CD4-positive, alpha-beta memory T cell (primary cell): ENCODE measurements around the gene ADAMTS16. TPM values are rescaled to one million over a fixed set of nuclear protein-coding genes. Genes with fewer than 3 reads are reported as not detected.

Experiments used
- CTCF ChIA-PET: fragments of 350-600 bp; sonication (Branson Sonifier 250); formaldehyde crosslinking; loops from one replicate; lab custom pipeline; 2021; ENCODE audit warnings: inconsistent platforms; ENCODE audit not compliant: partially characterized antibody; lab: Charles Lee
- POLR2A ChIA-PET: fragments of 350-600 bp; sonication (Branson Sonifier 250); formaldehyde crosslinking; loops from one replicate; lab custom pipeline; 2021; ENCODE audit not compliant: partially characterized antibody; lab: Charles Lee
- DNase-seq, 5 donors: peaks; one replicate each; pipeline versions ENCODE4 v3.0.0 to v3.0.0-alpha.2; 2020 to 2022; ENCODE audit warnings: mixed read lengths in 1 of 5
- H3K27ac ChIP-seq: one replicate; pipeline ENCODE4 v1.7.0; 2013; ENCODE audit warnings: low read depth, low read length
- H3K27me3 ChIP-seq: 2 replicates; pipeline ENCODE4 v1.7.0; 2013; ENCODE audit warnings: mild to moderate bottlenecking, low read length, moderate library complexity; ENCODE audit not compliant: insufficient read depth
- H3K36me3 ChIP-seq: 2 replicates; pipeline ENCODE4 v1.7.0; 2013; ENCODE audit warnings: mild to moderate bottlenecking, low read length, moderate library complexity; ENCODE audit not compliant: insufficient read depth
- H3K4me1 ChIP-seq: 2 replicates; pipeline ENCODE4 v1.7.0; 2013; ENCODE audit warnings: mild to moderate bottlenecking, low read length, moderate library complexity; ENCODE audit not compliant: insufficient read depth
- H3K4me3 ChIP-seq, 2 donors: one replicate each; pipeline ENCODE4 v1.7.0; 2013; ENCODE audit warnings: low read length in 2 of 2, mild to moderate bottlenecking in 1 of 2
- H3K9me3 ChIP-seq, 2 donors: one replicate each; pipeline ENCODE4 v1.7.0; 2013; ENCODE audit warnings: low read length in 2 of 2, control low read depth in 1 of 2; ENCODE audit not compliant: control insufficient read depth in 1 of 2
- H3K27ac Mint-ChIP-seq, 7 donors: one replicate each; pipeline ENCODE4 v1.8.0; 2020 to 2021; ENCODE audit warnings: mixed read lengths in 7 of 7, mild to moderate bottlenecking in 6 of 7, inconsistent platforms in 3 of 7, moderate library complexity in 3 of 7
- H3K27me3 Mint-ChIP-seq, 2 donors: one replicate each; pipeline ENCODE4 v1.8.0; 2020 to 2021; ENCODE audit warnings: mixed read lengths in 2 of 2
- H3K36me3 Mint-ChIP-seq, 2 donors: one replicate each; pipeline ENCODE4 v1.8.0; 2020 to 2021; ENCODE audit warnings: mixed read lengths in 2 of 2, inconsistent platforms in 1 of 2, mild to moderate bottlenecking in 1 of 2
- H3K4me1 Mint-ChIP-seq, 4 donors: one replicate each; pipeline ENCODE4 v1.8.0; 2020 to 2021; ENCODE audit warnings: mixed read lengths in 4 of 4, mild to moderate bottlenecking in 1 of 4
- H3K4me3 Mint-ChIP-seq, 8 donors: one replicate each; pipeline ENCODE4 v1.8.0; 2020 to 2021; ENCODE audit warnings: mixed read lengths in 8 of 8, mild to moderate bottlenecking in 7 of 8, moderate library complexity in 6 of 8, inconsistent platforms in 3 of 8
- H3K9me3 Mint-ChIP-seq, 8 donors: one replicate each; pipeline ENCODE4 v1.8.0; 2020 to 2021; ENCODE audit warnings: mixed read lengths in 8 of 8, mild to moderate bottlenecking in 5 of 8, inconsistent platforms in 3 of 8, moderate library complexity in 1 of 8
- intact Hi-C: fragments of 100-400 bp; cut with micrococcal nuclease; formaldehyde crosslinking; loops from one replicate; pipeline ENCODE4 v1.15.1; 2023
- polyA plus RNA-seq, 2 donors: library from polyadenylated mRNA; unstranded; fragments of 300-500 nt; fragmentation: Illumina TruSeq; gene quantifications; one replicate each; pipeline ENCODE4 v1.2.3, GENCODE V29; 2021
- total RNA-seq, 2 experiments: library from RNA; stranded (reverse); gene quantifications; one replicate each; pipeline ENCODE4 v1.2.3, GENCODE V29; 2021

Gene ADAMTS16
- total and polyA plus RNA-seq, 4 experiments from 2014 or later, result not detected

- Histone ChIP-seq H3K4me1 (no peaks in the 10 kb centered on the region), H3K27me3 (no peaks in the 10 kb centered on the region), H3K4me3 (no peak overlapping the region), H3K9me3 (no peaks in the 10 kb centered on the region), H3K27ac (no peak overlapping the region), H3K36me3 (no peaks in the 10 kb centered on the region)
- ChIA-PET POLR2A (no interaction called here), CTCF (no interaction called here)
- Mint-ChIP-seq H3K9me3 (peaks cover 0 to 2% (median 0%) of the 10 kb centered on the region in 8 donors), H3K4me3 (no peak overlapping the region), H3K27ac (no peak overlapping the region), H3K36me3 (no peaks in the 10 kb centered on the region), H3K4me1 (peaks cover 2 to 4% (median 2%) of the 10 kb centered on the region in 4 donors), H3K27me3 (peaks cover 2 to 7% of the 10 kb centered on the region in 2 donors)
- no peak for DNase-seq
- intact Hi-C loops, result no loop called here
Observed at GRCh38 chr5:5352675-5353074, 212.5 kb downstream of the ADAMTS16 start.

- no peaks in the 10 kb centered on the region for H3K36me3 ChIP-seq
- no peak overlapping the region for H3K4me3 ChIP-seq
- H3K4me3 Mint-ChIP-seq, result no peak overlapping the region
- H3K9me3 ChIP-seq, result no peaks in the 10 kb centered on the region
- H3K27ac Mint-ChIP-seq, result no peak overlapping the region
- DNase-seq, result no peak
- peaks cover 0 to 2% (median 0%) of the 10 kb centered on the region in 8 donors for H3K9me3 Mint-ChIP-seq
- H3K4me1 ChIP-seq, result no peaks in the 10 kb centered on the region
- intact Hi-C loops, result no loop called here
- H3K4me1 Mint-ChIP-seq, result no peaks in the 10 kb centered on the region
- CTCF ChIA-PET, result no interaction called here
- no peaks in the 10 kb centered on the region for H3K36me3 Mint-ChIP-seq
- no peak overlapping the region for H3K27ac ChIP-seq
- H3K27me3 ChIP-seq, result no peaks in the 10 kb centered on the region
- H3K27me3 Mint-ChIP-seq, result peaks cover 2 to 7% of the 10 kb centered on the region in 2 donors
- POLR2A ChIA-PET, result no interaction called here
Observed at GRCh38 chr5:5353681-5354080, 213.6 kb downstream of the ADAMTS16 start.

GRCh38 chr5:5356765-5357164 lies 216.6 kb downstream of the ADAMTS16 start:
- CTCF ChIA-PET, result no interaction called here
- H3K4me3 Mint-ChIP-seq, result no peak overlapping the region
- peaks cover 0 to 2% (median 0%) of the 10 kb centered on the region in 8 donors for H3K9me3 Mint-ChIP-seq
- no peaks in the 10 kb centered on the region for H3K36me3 Mint-ChIP-seq
- H3K27me3 ChIP-seq, result no peaks in the 10 kb centered on the region
- H3K4me1 Mint-ChIP-seq, result no peaks in the 10 kb centered on the region
- H3K36me3 ChIP-seq, result no peaks in the 10 kb centered on the region
- H3K27ac Mint-ChIP-seq, result no peak overlapping the region
- H3K4me1 ChIP-seq, result no peaks in the 10 kb centered on the region
- H3K9me3 ChIP-seq, result no peaks in the 10 kb centered on the region
- DNase-seq, result no peak
- POLR2A ChIA-PET, result no interaction called here
- intact Hi-C loops, result no loop called here
- no peak overlapping the region for H3K4me3 ChIP-seq
- no peak overlapping the region for H3K27ac ChIP-seq
- peaks cover 0 to 2% of the 10 kb centered on the region in 2 donors for H3K27me3 Mint-ChIP-seq

- no peaks in the 10 kb centered on the region for H3K9me3 ChIP-seq
- no peak overlapping the region for H3K27ac ChIP-seq
- H3K27me3 Mint-ChIP-seq, result peaks cover 0 to 2% of the 10 kb centered on the region in 2 donors
- H3K27me3 ChIP-seq, result no peaks in the 10 kb centered on the region
- H3K4me3 ChIP-seq, result no peak overlapping the region
- no peaks in the 10 kb centered on the region for H3K4me1 Mint-ChIP-seq
- H3K36me3 ChIP-seq, result no peaks in the 10 kb centered on the region
- no peak overlapping the region for H3K27ac Mint-ChIP-seq
- CTCF ChIA-PET, result no interaction called here
- no peak for DNase-seq
- POLR2A ChIA-PET, result no interaction called here
- no peaks in the 10 kb centered on the region for H3K4me1 ChIP-seq
- no peaks in the 10 kb centered on the region for H3K36me3 Mint-ChIP-seq
- H3K4me3 Mint-ChIP-seq, result no peak overlapping the region
- H3K9me3 Mint-ChIP-seq, result no peaks in the 10 kb centered on the region
- intact Hi-C loops, result no loop called here
Observed at GRCh38 chr5:5359618-5360017, 219.5 kb downstream of the ADAMTS16 start.

- ChIA-PET CTCF (no interaction called here), POLR2A (no interaction called here)
- Histone ChIP-seq H3K9me3 (no peaks in the 10 kb centered on the region), H3K4me1 (no peaks in the 10 kb centered on the region), H3K27ac (no peak overlapping the region), H3K4me3 (no peak overlapping the region), H3K36me3 (no peaks in the 10 kb centered on the region), H3K27me3 (no peaks in the 10 kb centered on the region)
- intact Hi-C loops, result no loop called here
- Mint-ChIP-seq H3K4me3 (no peak overlapping the region), H3K27me3 (peaks cover 0 to 2% of the 10 kb centered on the region in 2 donors), H3K27ac (no peak overlapping the region), H3K36me3 (no peaks in the 10 kb centered on the region), H3K4me1 (no peaks in the 10 kb centered on the region), H3K9me3 (no peaks in the 10 kb centered on the region)
- no peak for DNase-seq
Observed at GRCh38 chr5:5360363-5360940, 220.3 kb downstream of the ADAMTS16 start.

- Mint-ChIP-seq H3K36me3 (no peaks in the 10 kb centered on the region), H3K27ac (no peak overlapping the region), H3K27me3 (peaks cover 0 to 2% of the 10 kb centered on the region in 2 donors), H3K4me1 (no peaks in the 10 kb centered on the region), H3K9me3 (no peaks in the 10 kb centered on the region), H3K4me3 (no peak overlapping the region)
- Histone ChIP-seq H3K27me3 (no peaks in the 10 kb centered on the region), H3K4me1 (no peaks in the 10 kb centered on the region), H3K27ac (no peak overlapping the region), H3K9me3 (no peaks in the 10 kb centered on the region), H3K36me3 (no peaks in the 10 kb centered on the region), H3K4me3 (no peak overlapping the region)
- no peak for DNase-seq
- ChIA-PET POLR2A (no interaction called here), CTCF (no interaction called here)
- intact Hi-C loops, result no loop called here
Observed at GRCh38 chr5:5360941-5361520, 220.9 kb downstream of the ADAMTS16 start.

GRCh38 chr5:5363045-5363444 lies 222.9 kb downstream of the ADAMTS16 start:
- no peaks in the 10 kb centered on the region for H3K27me3 Mint-ChIP-seq
- no peak overlapping the region for H3K4me3 Mint-ChIP-seq
- no peak for DNase-seq
- Histone ChIP-seq H3K27ac (no peak overlapping the region), H3K27me3 (no peaks in the 10 kb centered on the region), H3K36me3 (no peaks in the 10 kb centered on the region), H3K4me1 (no peaks in the 10 kb centered on the region), H3K9me3 (no peaks in the 10 kb centered on the region), H3K4me3 (no peak overlapping the region)
- ChIA-PET POLR2A (no interaction called here), CTCF (no interaction called here)
- H3K4me1 Mint-ChIP-seq, result no peaks in the 10 kb centered on the region
- no peak overlapping the region for H3K27ac Mint-ChIP-seq
- no peaks in the 10 kb centered on the region for H3K9me3 Mint-ChIP-seq
- H3K36me3 Mint-ChIP-seq, result no peaks in the 10 kb centered on the region
- intact Hi-C loops, result no loop called here
